GM21390 (cell line): Measurements from ENCODE around the gene GOLGA8B.
A peak's percentile ranks its signal among the peaks of the same experiment; 100 is the strongest.
"Not testable (repeated sequence)": the region's sequence is repeated elsewhere in the genome, so short reads cannot be mapped to it uniquely, and the experiment has no call there.

ENCODE experiments used
- ATAC-seq: cut with Tn5 transposase; IDR thresholded peaks from one replicate; pipeline ENCODE4 v1.9.1; 2021; ENCODE audit not compliant: unreplicated experiment

Gene GOLGA8B

GRCh38 chr15:34583399-34584329, at the start of gene GOLGA8B:
Gene GOLGA8B, minus strand, starts transcription at chr15:34583651. Its CDS starts 47,739 bp downstream, at chr15:34535912.
- peak; percentile 59 for ATAC-seq

- not testable (repeated sequence) for ATAC-seq
Measured at GRCh38 chr15:34633165-34633564, 49.7 kb upstream of the GOLGA8B start.

- ATAC-seq = no peak
Measured at GRCh38 chr15:34628577-34629152, 45.2 kb upstream of the GOLGA8B start.

- ATAC-seq = no peak
Measured at GRCh38 chr15:34625007-34625406, 41.6 kb upstream of the GOLGA8B start.

GRCh38 chr15:34621675-34622074, 38.2 kb upstream of the GOLGA8B start:
- no peak for ATAC-seq

- ATAC-seq = no peak
Measured at GRCh38 chr15:34620814-34621213, 37.4 kb upstream of the GOLGA8B start.

GRCh38 chr15:34620142-34620541, 36.7 kb upstream of the GOLGA8B start:
- ATAC-seq = no peak

GRCh38 chr15:34619151-34619550, 35.7 kb upstream of the GOLGA8B start:
- ATAC-seq = no peak

- no peak for ATAC-seq
Measured at GRCh38 chr15:34618073-34618472, 34.6 kb upstream of the GOLGA8B start.

GRCh38 chr15:34616613-34617012, 33.2 kb upstream of the GOLGA8B start:
- no peak for ATAC-seq

GRCh38 chr15:34613997-34614396, 30.5 kb upstream of the GOLGA8B start:
- no peak for ATAC-seq

- no peak for ATAC-seq
Measured at GRCh38 chr15:34613301-34613700, 29.9 kb upstream of the GOLGA8B start.

- ATAC-seq = no peak
Measured at GRCh38 chr15:34610354-34610753, 26.9 kb upstream of the GOLGA8B start.

GRCh38 chr15:34609102-34610057, 25.9 kb upstream of the GOLGA8B start:
- ATAC-seq = no peak

GRCh38 chr15:34608517-34608916, 25.1 kb upstream of the GOLGA8B start:
- ATAC-seq = no peak

- no peak for ATAC-seq
Measured at GRCh38 chr15:34607832-34608231, 24.4 kb upstream of the GOLGA8B start.

- no peak for ATAC-seq
Measured at GRCh38 chr15:34606545-34606944, 23.1 kb upstream of the GOLGA8B start.

- no peak for ATAC-seq
Measured at GRCh38 chr15:34606131-34606530, 22.7 kb upstream of the GOLGA8B start.

GRCh38 chr15:34603095-34603494, 19.6 kb upstream of the GOLGA8B start:
- no peak for ATAC-seq

GRCh38 chr15:34600923-34601322, 17.5 kb upstream of the GOLGA8B start:
- no peak for ATAC-seq
